Body of pancreas (tissue), 4 donors: ENCODE results near the gene PHF21A. TPM values are rescaled to one million over a fixed set of nuclear protein-coding genes. Genes with fewer than 3 reads are reported as not detected.
"Not testable (repeated sequence)": the region's sequence is repeated elsewhere in the genome, so short reads cannot be mapped to it uniquely, and the experiment has no call there.

Experiments used
- ATAC-seq: fragments of 150-250 bp; one replicate; pipeline ENCODE4 v1.9.1; 2016
- DNase-seq, 4 donors: peaks; one replicate each; pipeline ENCODE4 v3.0.0-alpha.2; 2019
- H3K27ac ChIP-seq, 4 donors: fragments of 200-600 bp; sonication (generic); 1 replicate in 3 of 4; 2 replicates in 1 of 4; pipeline versions ENCODE4 v1.5.1 to v1.6.1; 2016 to 2019; ENCODE audit warnings: mild to moderate bottlenecking in 1 of 4, mixed read lengths in 1 of 4, moderate library complexity in 1 of 4
- H3K27me3 ChIP-seq, 2 donors: fragments of 200-600 bp; sonication (generic); one replicate each; pipeline ENCODE4 v1.6.0; 2016; ENCODE audit warnings: mild to moderate bottlenecking in 1 of 2
- H3K36me3 ChIP-seq, 2 donors: fragments of 200-600 bp; sonication (generic); replicated peaks in 1 of 2; 2 replicates each; pipeline ENCODE4 v1.5.1; 2016; ENCODE audit warnings: low read depth in 2 of 2; ENCODE audit not compliant: insufficient read depth in 1 of 2
- H3K4me1 ChIP-seq: fragments of 200-600 bp; sonication (generic); one replicate; pipeline ENCODE4 v1.6.0; 2016
- H3K4me3 ChIP-seq, 2 donors: fragments of 200-600 bp; sonication (generic); 1 replicate in 1 of 2; 2 replicates in 1 of 2; pipeline ENCODE4 v1.5.1; 2016 to 2019
- H3K9me3 ChIP-seq, 3 donors: fragments of 200-600 bp; sonication (generic); 1 replicate in 2 of 3; 2 replicates in 1 of 3; pipeline ENCODE4 v1.5.1; 2016
- POLR2A ChIP-seq, 3 donors: fragments of 450-650 bp; IDR thresholded peaks; one replicate each; pipeline ENCODE4 v1.6.1; 2016; ENCODE audit warnings: antibody characterized with exemption in 3 of 3, mild to moderate bottlenecking in 2 of 3
- WGBS, 2 donors: methylation state at CpG; one replicate each; pipeline ENCODE4 v1.1.5; 2017; 5-methylcytosine and 5-hydroxymethylcytosine counted together
- intact Hi-C: fragments of 100-400 bp; cut with DNase I; formaldehyde crosslinking; loops from one replicate; pipeline ENCODE4 v1.15.1; 2023
- total RNA-seq, 2 donors: library from RNA; depleted of rRNA; stranded (reverse); fragments of >200 nt; gene quantifications; one replicate each; pipeline ENCODE4 v1.1.0, GENCODE V29; 2016
- TF ChIP-seq, protein P1 (sequence below), 7 experiments: fragments of 450-650 bp in 4 of 7; fragments of 200-600 bp in 3 of 7; sonication (generic) in 3 of 7; IDR thresholded peaks; one replicate each; pipeline ENCODE4 v1.5.1; 2016 to 2019; ENCODE audit warnings: antibody characterized with exemption in 7 of 7

The PHF21A gene
- total RNA-seq, 2 donors from 2014 or later, result 11.7 to 49.4 TPM

DNA sequence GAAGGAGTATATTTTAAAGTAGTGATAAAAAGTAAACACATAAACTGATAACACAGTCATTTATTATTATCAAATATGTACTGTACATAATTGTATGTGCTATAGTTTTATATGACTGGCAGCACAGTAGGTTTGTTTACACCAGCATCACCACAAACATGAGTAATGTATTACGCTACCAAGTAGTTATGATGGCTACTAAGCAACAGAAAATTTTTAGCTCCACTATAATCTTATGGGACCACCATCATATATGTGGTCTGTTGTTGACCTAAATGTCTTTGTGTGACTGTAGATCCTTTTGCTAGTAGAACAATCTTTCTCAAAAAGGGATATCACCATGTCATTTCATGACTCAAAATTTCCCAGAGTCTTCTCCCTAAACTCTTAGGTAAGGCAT is 105.3 kb downstream of the PHF21A start:
- DNase-seq, result no peak
- Histone ChIP-seq H3K9me3 (no peaks in the 10 kb centered on the region), H3K4me1 (peaks cover 5% of the 10 kb centered on the region), H3K4me3 (no peak overlapping the region), H3K27ac (no peak overlapping the region), H3K27me3 (no peaks in the 10 kb centered on the region), H3K36me3 (no peaks in the 10 kb centered on the region)
- no peak for TF ChIP-seq POLR2A (IDR thresholded peaks at IDR 0.05)
- TF ChIP-seq, protein P1, sequence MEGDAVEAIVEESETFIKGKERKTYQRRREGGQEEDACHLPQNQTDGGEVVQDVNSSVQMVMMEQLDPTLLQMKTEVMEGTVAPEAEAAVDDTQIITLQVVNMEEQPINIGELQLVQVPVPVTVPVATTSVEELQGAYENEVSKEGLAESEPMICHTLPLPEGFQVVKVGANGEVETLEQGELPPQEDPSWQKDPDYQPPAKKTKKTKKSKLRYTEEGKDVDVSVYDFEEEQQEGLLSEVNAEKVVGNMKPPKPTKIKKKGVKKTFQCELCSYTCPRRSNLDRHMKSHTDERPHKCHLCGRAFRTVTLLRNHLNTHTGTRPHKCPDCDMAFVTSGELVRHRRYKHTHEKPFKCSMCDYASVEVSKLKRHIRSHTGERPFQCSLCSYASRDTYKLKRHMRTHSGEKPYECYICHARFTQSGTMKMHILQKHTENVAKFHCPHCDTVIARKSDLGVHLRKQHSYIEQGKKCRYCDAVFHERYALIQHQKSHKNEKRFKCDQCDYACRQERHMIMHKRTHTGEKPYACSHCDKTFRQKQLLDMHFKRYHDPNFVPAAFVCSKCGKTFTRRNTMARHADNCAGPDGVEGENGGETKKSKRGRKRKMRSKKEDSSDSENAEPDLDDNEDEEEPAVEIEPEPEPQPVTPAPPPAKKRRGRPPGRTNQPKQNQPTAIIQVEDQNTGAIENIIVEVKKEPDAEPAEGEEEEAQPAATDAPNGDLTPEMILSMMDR (IDR thresholded peaks at IDR 0.05), result no peak
- no peak for ATAC-seq
- WGBS, 2 donors, result 89 to 96% methylated on average over 1 of the region's 1 CpG
- intact Hi-C loops, result no loop called here

DNA sequence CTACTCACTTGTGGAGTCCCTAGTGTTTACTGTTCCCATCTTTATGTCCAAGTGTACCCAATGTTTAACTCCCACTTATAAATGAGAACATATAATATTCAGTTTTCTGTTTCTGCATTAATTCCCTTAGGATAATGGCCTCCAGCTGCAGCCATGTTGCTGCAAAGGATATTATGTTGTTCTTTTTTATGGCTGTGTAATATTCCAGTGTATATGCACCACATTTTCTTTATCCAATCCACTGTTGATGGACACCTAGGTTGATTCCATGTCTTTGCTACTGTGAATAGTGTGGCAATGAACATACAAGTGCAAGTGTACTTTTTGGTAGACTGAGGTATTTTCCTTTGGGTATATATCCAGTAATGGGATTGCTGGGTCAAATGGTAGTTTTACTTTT is 107.1 kb downstream of the PHF21A start:
- H3K36me3 ChIP-seq, H3K27me3 ChIP-seq, DNase-seq, ATAC-seq, H3K4me3 ChIP-seq, intact Hi-C loops, H3K4me1 ChIP-seq, H3K9me3 ChIP-seq, H3K27ac ChIP-seq: not testable (repeated sequence)

DNA sequence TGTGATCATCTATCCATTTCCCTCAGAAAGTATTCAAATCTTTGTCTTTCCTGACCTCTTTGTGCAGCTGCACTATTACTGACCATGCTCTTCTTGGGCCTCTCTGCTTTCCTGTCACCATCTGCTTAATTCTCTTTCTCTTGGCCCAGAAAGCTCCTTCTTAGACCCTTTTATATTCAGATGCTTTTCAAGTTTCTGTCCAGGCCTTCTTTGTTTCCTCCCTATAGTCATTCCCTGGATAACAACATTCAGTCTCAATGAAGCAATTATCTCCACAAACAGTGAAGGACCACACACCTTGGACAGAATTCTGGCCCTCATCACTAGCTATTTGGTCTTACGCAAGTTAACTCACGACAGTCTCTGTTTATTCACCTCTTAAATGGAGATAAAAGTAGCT is 109.1 kb downstream of the PHF21A start:
- Histone ChIP-seq H3K27me3 (no peaks in the 10 kb centered on the region), H3K4me1 (peaks cover 3% of the 10 kb centered on the region), H3K27ac (no peak overlapping the region), H3K4me3 (no peak overlapping the region), H3K9me3 (no peaks in the 10 kb centered on the region), H3K36me3 (no peaks in the 10 kb centered on the region)
- ATAC-seq, result no peak
- no peak for DNase-seq
- TF ChIP-seq POLR2A (IDR thresholded peaks at IDR 0.05), result no peak
- TF ChIP-seq, protein P1 (IDR thresholded peaks at IDR 0.05), result no peak
- intact Hi-C loops, result no loop called here
- 50 to 65% methylated on average over 2 of the region's 2 CpGs for WGBS, 2 donors

DNA sequence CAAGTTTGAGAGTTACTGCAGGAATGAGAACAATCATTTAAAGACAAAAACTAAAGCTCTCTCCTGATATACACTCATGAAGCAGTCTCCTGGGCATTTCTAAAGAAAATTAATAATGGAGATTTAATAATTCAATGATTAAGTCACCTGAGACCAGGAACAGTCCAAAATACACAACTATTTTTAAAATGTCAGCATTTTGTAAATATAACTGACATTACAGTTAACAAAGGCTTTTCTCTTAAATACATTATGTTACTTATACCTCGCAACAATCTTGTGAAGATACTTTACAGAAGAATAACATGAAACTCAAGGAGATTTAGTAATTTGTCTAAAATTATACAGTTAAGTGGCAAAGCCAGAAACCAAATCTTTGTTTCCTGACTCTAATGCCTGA is 111.2 kb downstream of the PHF21A start:
- intact Hi-C loops, result no loop called here

DNA sequence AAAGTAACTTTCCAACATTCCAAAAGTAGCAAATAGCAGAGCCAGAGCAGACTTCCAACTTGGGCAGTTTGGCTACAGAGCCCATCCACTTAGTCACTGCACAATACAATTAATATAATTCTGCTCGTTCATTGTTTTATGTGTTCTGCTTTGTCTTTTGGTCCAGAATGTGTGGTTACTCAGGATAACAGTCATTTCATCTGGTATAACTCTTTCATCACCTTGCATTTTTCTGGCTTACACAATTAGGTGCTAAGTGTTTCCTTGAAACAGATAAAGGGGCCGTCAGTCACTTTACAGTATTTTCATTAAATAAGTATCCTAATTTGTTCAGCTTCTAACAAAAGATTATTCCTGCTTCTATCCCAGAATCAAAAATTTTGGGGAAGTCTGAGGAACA is 111.6 kb downstream of the PHF21A start:
- 44 to 53% methylated on average over 2 of the region's 2 CpGs for WGBS, 2 donors
- no peak overlapping the region for H3K4me3 ChIP-seq
- TF ChIP-seq, protein P1 (IDR thresholded peaks at IDR 0.05), result no peak
- TF ChIP-seq POLR2A (IDR thresholded peaks at IDR 0.05), result no peak
- no peaks in the 10 kb centered on the region for H3K27me3 ChIP-seq
- H3K9me3 ChIP-seq, result no peaks in the 10 kb centered on the region
- intact Hi-C loops, result loop anchor here (10.0 kb wide), 1 partner anchor 135 kb away; no protein-coding TSS in a partner anchor
- H3K27ac ChIP-seq, result no peak overlapping the region
- no peaks in the 10 kb centered on the region for H3K4me1 ChIP-seq
- ATAC-seq (no peak), DNase-seq (no peak)
- H3K36me3 ChIP-seq, result no peaks in the 10 kb centered on the region

More for the DNA sequence above, 111.2 kb downstream of the PHF21A start:
- Histone ChIP-seq H3K9me3 (no peaks in the 10 kb centered on the region), H3K27ac (no peak overlapping the region), H3K4me1 (no peaks in the 10 kb centered on the region), H3K4me3 (no peak overlapping the region), H3K36me3 (no peaks in the 10 kb centered on the region), H3K27me3 (no peaks in the 10 kb centered on the region)
- TF ChIP-seq, protein P1 (IDR thresholded peaks at IDR 0.05), result no peak
- no peak for TF ChIP-seq POLR2A (IDR thresholded peaks at IDR 0.05)
- DNase-seq (no peak), ATAC-seq (no peak)
- 58 to 68% methylated on average over 1 of the region's 1 CpG for WGBS, 2 donors
